Left ventricle myocardium inferior (tissue), 1 donor: ENCODE results near the gene FHIP2A. TPM values are rescaled to one million over a fixed set of nuclear protein-coding genes. Genes with fewer than 3 reads are reported as not detected.
A peak's percentile ranks its signal among the peaks of the same experiment; 100 is the strongest.
"Not testable (repeated sequence)": the region's sequence is repeated elsewhere in the genome, so short reads cannot be mapped to it uniquely, and the experiment has no call there.

Experiments
- DNase-seq: peaks from one replicate; pipeline ENCODE4 v3.0.0-alpha.2; 2020
- H3K27ac ChIP-seq: fragments of 200-600 bp; replicated peaks from 2 replicates; pipeline ENCODE4 v1.8.0; 2021
- H3K27me3 ChIP-seq: fragments of 200-600 bp; 2 replicates; pipeline ENCODE4 v1.8.0; 2021; ENCODE audit warnings: low read depth
- H3K36me3 ChIP-seq: fragments of 200-600 bp; 2 replicates; pipeline ENCODE4 v1.8.0; 2021
- H3K4me1 ChIP-seq: fragments of 200-600 bp; 2 replicates; pipeline ENCODE4 v1.8.0; 2021
- H3K4me3 ChIP-seq: fragments of 200-600 bp; 2 replicates; pipeline ENCODE4 v1.8.0; 2021; ENCODE audit warnings: mild to moderate bottlenecking, moderate library complexity
- H3K9me3 ChIP-seq: fragments of 200-600 bp; replicated peaks from 2 replicates; pipeline ENCODE4 v1.8.0; 2021
- intact Hi-C: fragments of 100-400 bp; cut with micrococcal nuclease; formaldehyde crosslinking; loops from one replicate; pipeline ENCODE4 v1.11.0; 2022
- total RNA-seq: library from RNA; stranded (reverse); fragmentation: NEBNext Ultra II Directional; extraction: Animal tissue kit (Norgen Biotek cat#: 25700); gene quantifications from one replicate; pipeline ENCODE4 v1.2.1, GENCODE V29; 2021
- TF ChIP-seq, protein P1 (sequence below): fragments of 200-600 bp; IDR thresholded peaks from 2 replicates; pipeline ENCODE4 v1.8.0; 2021; ENCODE audit warnings: antibody characterized with exemption, mild to moderate bottlenecking, borderline replicate concordance
- donor health status: DM: no; HTN: yes; CAD: no; lungs with severe emphysema.

Gene FHIP2A
- total RNA-seq, 1 donor from 2014 or later: 26.6 TPM

DNA sequence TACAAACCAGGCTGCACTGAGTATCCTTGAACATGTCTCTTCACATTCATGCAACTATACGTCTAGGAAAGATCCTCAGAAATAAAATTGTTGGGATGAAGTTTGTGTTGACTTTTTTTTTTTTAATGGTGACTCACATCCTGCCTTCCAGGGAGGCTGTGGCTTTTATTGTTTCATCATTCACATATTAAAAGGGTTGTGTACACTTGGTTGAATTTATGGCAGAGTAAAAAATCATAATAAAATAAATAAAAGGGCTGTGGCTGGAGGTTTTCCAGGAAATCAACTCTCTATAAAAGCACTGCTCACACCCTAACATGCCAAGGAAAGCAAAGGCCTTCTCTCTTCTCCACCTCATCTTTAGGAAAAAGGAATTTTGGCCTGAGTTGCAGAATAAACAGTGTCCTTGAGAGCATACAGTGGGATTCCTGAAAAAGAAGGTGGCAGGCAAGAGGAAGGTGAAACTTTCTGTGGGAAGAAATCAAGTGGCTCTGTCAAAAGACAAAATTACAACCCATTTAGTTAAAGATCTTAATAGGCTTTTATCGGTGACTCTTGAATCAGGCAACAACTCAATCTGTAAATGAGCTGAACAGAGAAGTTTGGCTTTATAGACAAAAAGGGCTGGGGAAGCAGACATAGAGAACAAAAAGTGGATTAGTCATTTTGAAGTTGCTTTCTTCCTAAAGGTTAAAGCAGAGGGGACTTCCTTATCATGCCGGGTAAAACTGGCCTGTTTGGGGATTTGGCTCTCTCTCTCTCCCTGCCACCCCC, 41.6 kb upstream of the FHIP2A start:
- peak overlapping the region; percentile 40 for H3K27ac ChIP-seq
- peaks cover 41% of the 10 kb centered on the region for H3K4me1 ChIP-seq
- intact Hi-C loops: loop anchor here (10.0 kb wide), 1 partner anchor 305 kb away; no protein-coding TSS in a partner anchor

DNA sequence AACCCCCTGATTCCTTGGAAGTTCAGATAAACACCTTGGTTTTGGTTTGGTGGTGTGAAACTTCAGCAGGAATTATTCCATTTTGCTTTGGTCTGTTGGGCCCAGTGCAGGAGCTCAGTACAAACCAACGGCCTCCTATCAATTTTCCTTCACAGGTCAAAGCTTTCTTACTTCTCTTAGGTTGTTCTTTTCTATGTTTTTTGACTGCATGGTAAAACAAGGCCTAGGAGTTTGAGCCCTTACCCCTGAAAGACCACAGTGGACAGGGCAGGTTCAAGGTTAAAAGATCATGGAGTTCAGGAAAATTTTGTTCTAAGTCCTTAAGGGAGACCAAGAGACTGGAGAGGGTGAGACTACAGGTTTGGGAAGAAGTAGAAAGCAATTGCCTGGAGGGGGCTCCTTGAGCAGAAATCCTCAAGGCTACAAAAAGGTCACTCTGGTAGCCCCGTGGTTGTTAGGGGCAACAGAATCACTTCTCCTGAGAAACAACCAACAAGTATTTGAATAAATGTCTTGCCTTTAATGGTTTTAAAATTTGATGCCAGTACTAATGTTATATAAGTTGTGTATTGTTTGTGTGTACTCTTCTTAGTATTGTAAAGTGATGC, 40.9 kb upstream of the FHIP2A start:
- DNase-seq: no peak
- Histone ChIP-seq H3K36me3 (no peaks in the 10 kb centered on the region), H3K9me3 (no peaks in the 10 kb centered on the region), H3K4me3 (no peak overlapping the region), H3K27ac (peak overlapping the region; percentile 40), H3K27me3 (no peaks in the 10 kb centered on the region), H3K4me1 (peaks cover 41% of the 10 kb centered on the region)
- intact Hi-C loops: loop anchor here (10.0 kb wide), 1 partner anchor 306 kb away; no protein-coding TSS in a partner anchor
- TF ChIP-seq, protein P1, sequence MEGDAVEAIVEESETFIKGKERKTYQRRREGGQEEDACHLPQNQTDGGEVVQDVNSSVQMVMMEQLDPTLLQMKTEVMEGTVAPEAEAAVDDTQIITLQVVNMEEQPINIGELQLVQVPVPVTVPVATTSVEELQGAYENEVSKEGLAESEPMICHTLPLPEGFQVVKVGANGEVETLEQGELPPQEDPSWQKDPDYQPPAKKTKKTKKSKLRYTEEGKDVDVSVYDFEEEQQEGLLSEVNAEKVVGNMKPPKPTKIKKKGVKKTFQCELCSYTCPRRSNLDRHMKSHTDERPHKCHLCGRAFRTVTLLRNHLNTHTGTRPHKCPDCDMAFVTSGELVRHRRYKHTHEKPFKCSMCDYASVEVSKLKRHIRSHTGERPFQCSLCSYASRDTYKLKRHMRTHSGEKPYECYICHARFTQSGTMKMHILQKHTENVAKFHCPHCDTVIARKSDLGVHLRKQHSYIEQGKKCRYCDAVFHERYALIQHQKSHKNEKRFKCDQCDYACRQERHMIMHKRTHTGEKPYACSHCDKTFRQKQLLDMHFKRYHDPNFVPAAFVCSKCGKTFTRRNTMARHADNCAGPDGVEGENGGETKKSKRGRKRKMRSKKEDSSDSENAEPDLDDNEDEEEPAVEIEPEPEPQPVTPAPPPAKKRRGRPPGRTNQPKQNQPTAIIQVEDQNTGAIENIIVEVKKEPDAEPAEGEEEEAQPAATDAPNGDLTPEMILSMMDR: no peak

More for the DNA sequence above, 41.6 kb upstream of the FHIP2A start:
- no peak for DNase-seq
- Histone ChIP-seq H3K4me3 (no peak overlapping the region), H3K27me3 (no peaks in the 10 kb centered on the region), H3K9me3 (no peaks in the 10 kb centered on the region), H3K36me3 (no peaks in the 10 kb centered on the region)
- TF ChIP-seq, protein P1: no peak

DNA sequence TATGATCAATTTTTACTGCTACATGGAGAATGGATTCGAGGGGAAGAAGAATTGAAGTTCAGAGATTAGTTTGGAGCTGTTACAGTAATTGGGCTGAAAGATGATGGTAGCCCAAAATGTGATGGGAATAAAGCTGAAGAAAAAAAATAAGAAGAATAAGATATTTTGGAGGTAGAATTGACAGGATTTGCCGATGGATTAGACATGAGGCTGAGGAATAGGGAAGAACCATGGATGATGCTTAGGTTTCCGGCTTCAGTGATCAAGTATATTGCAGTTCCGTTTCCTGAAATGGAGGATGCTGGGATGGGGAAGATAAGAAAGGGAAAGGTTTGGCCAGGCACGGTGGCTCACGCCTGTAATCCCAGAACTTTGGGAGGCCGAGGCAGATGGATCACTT, 38.9 kb upstream of the FHIP2A start:
- Histone ChIP-seq H3K36me3 (no peaks in the 10 kb centered on the region), H3K9me3 (no peaks in the 10 kb centered on the region), H3K4me3 (no peak overlapping the region), H3K4me1 (peaks cover 40% of the 10 kb centered on the region), H3K27me3 (no peaks in the 10 kb centered on the region), H3K27ac (no peak overlapping the region)
- intact Hi-C loops: loop anchor here (10.0 kb wide), 1 partner anchor 308 kb away; no protein-coding TSS in a partner anchor
- TF ChIP-seq, protein P1: no peak
- DNase-seq: no peak

DNA sequence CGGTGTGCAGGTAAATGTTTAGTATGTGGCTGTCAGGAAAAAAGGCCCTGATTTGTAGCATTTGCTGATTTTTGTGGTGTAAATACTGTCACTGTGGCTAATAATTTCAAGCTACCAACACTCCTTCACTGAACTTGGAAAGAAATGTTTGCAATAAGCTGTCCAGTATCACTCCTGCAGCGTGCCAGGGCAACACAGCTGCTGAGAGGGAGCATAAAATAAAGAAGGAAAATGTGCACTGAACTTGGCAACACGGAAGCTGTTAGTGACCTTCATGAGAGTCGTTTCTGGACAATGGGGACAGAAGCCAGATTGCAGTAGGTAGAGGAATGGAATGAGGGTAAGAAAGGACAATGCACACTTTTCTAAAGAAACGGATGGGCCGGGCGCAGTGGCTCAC, 37.9 kb upstream of the FHIP2A start:
- peaks cover 36% of the 10 kb centered on the region for H3K4me1 ChIP-seq
- TF ChIP-seq, protein P1: no peak
- peak overlapping the region; percentile 55 for H3K27ac ChIP-seq
- intact Hi-C loops: loop anchor here (2.0 to 10.0 kb wide), 2 partner anchors 231 to 309 kb away; no protein-coding TSS in a partner anchor
- H3K4me3 ChIP-seq: no peak overlapping the region
- no peaks in the 10 kb centered on the region for H3K36me3 ChIP-seq
- DNase-seq: no peak
- H3K9me3 ChIP-seq: no peaks in the 10 kb centered on the region
- no peaks in the 10 kb centered on the region for H3K27me3 ChIP-seq

DNA sequence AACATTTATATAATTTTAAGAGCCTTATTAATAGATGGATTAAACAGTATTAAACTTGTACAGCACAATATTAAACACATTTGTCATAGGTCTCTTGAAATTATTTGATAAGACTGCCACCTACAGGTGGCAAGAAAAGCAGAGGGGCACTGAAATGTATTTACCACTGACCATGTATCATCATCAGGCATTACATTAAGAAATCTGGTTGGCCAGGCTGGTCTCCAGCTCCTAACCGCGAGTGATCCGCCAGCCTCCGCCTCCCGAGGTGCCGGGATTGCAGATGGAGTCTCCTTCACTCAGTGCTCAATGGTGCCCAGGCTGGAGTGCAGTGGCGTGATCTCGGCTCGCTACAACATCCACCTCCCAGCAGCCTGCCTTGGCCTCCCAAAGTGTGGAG, 35.1 kb upstream of the FHIP2A start:
- H3K36me3 ChIP-seq, H3K27me3 ChIP-seq, H3K9me3 ChIP-seq, DNase-seq, H3K4me3 ChIP-seq, H3K27ac ChIP-seq: not testable (repeated sequence)
- TF ChIP-seq, protein P1: peak; percentile 84
- H3K4me1 ChIP-seq: peaks cover 10% of the 10 kb centered on the region
- intact Hi-C loops: loop anchor here (10.0 kb wide), 1 partner anchor 312 kb away; no protein-coding TSS in a partner anchor

DNA sequence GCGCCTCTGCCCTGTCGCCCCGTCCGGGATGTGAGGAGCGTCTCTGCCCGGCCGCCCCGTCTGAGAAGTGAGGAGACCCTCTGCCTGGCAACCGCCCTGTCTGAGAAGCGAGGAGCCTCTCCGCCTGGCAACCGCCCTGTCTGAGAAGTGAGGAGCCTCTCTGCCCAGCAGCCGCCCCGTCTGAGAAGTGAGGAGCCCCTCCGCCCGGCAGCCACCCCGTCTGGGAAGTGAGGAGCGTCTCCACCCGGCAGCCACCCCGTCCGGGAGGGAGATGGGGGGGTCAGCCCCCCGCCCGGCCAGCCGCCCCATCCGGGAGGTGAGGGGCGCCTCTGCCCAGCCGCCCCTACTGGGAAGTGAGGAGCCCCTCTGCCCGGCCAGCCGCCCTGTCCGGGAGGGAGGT, 34.4 kb upstream of the FHIP2A start:
- not testable (repeated sequence) for H3K27ac ChIP-seq, H3K9me3 ChIP-seq, DNase-seq, H3K36me3 ChIP-seq, H3K27me3 ChIP-seq, H3K4me3 ChIP-seq
- H3K4me1 ChIP-seq: peaks cover 10% of the 10 kb centered on the region
- intact Hi-C loops: loop anchor here (10.0 kb wide), 1 partner anchor 312 kb away; no protein-coding TSS in a partner anchor
